SK-N-SH treated with all-trans-retinoic acid at 6 μM for 48 hours (cell line): ENCODE measurements around the gene NEAT1.
"Not testable (repeated sequence)": the region's sequence is repeated elsewhere in the genome, so short reads cannot be mapped to it uniquely, and the experiment has no call there.

Experiments used
- ARNTL ChIP-seq: fragments of 450-650 bp; formaldehyde crosslinking; IDR thresholded peaks from 2 replicates; pipeline ENCODE4 v1.5.0; 2020; ENCODE audit warnings: low read depth, mild to moderate bottlenecking, moderate library complexity, borderline replicate concordance
- ESRRG ChIP-seq: fragments of 250-450 bp; sonication (Bioruptor Pico); IDR thresholded peaks from 2 replicates; pipeline ENCODE4 v1.6.1; 2021; ENCODE audit warnings: mild to moderate bottlenecking
- OSR1 ChIP-seq: fragments of 250-450 bp; sonication (Bioruptor Pico); IDR thresholded peaks from 2 replicates; pipeline ENCODE4 v1.8.0; 2022; ENCODE audit warnings: moderate library complexity, mild to moderate bottlenecking, inconsistent platforms
- PPARA ChIP-seq: fragments of 250-450 bp; sonication (Bioruptor Pico); IDR thresholded peaks from 2 replicates; pipeline ENCODE4 v1.5.0; 2020; ENCODE audit warnings: mild to moderate bottlenecking, borderline replicate concordance
- SNAI2 ChIP-seq: fragments of 250-450 bp; sonication (Bioruptor Pico); IDR thresholded peaks from 2 replicates; pipeline ENCODE4 v1.5.0; 2020; ENCODE audit warnings: mild to moderate bottlenecking, moderate library complexity
- TCF4 ChIP-seq: fragments of 250-450 bp; sonication (Bioruptor Pico); IDR thresholded peaks from 2 replicates; pipeline ENCODE4 v1.8.0; 2021; ENCODE audit warnings: mild to moderate bottlenecking, moderate library complexity, borderline replicate concordance
- TOX ChIP-seq: fragments of 250-450 bp; sonication (Bioruptor Pico); IDR thresholded peaks from 2 replicates; pipeline ENCODE4 v1.8.0; 2021; ENCODE audit warnings: mild to moderate bottlenecking, moderate library complexity, borderline replicate concordance
- ZNF8 ChIP-seq: fragments of 450-650 bp; formaldehyde crosslinking; IDR thresholded peaks from 2 replicates; pipeline ENCODE4 v1.5.0; 2020; ENCODE audit warnings: mild to moderate bottlenecking, moderate library complexity
- TF ChIP-seq, protein P1 (sequence below): fragments of 250-450 bp; sonication (Bioruptor Pico); IDR thresholded peaks from 2 replicates; pipeline ENCODE4 v1.8.0; 2020; ENCODE audit warnings: mild to moderate bottlenecking, moderate library complexity, borderline replicate concordance
- TF ChIP-seq, protein P2 (sequence below): fragments of 250-450 bp; sonication (Bioruptor Pico); IDR thresholded peaks from 2 replicates; pipeline ENCODE4 v1.5.0; 2020; ENCODE audit warnings: mild to moderate bottlenecking, moderate library complexity
- TF ChIP-seq, protein P3 (sequence below): fragments of 250-450 bp; sonication (Bioruptor Pico); IDR thresholded peaks from 2 replicates; pipeline ENCODE4 v1.5.1; 2021; ENCODE audit warnings: mild to moderate bottlenecking, moderate library complexity
- TF ChIP-seq, protein P4 (sequence below): fragments of 250-450 bp; sonication (Bioruptor Pico); IDR thresholded peaks from 2 replicates; pipeline ENCODE4 v1.5.1; 2020; ENCODE audit warnings: low read depth, mild to moderate bottlenecking, moderate library complexity

DNA sequence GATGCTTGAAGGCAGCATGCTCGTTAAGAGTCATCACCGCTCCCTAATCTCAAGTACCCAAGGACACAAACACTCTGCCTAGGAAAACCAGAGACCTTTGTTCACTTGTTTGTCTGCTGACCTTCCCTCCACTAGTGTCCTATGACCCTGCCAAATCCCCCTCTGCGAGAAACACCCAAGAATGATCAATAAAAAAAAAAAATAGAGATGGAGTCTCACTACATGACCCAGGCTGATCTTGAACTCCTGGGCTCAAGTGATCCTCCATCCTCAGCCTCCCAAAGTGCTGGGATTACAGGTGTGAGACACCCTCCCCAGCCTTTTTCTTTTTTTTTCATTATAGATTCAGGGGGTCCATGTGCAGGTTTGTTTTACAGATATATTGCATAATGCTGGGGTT lies 29.7 kb downstream of the NEAT1 start:
- TF ChIP-seq ZNF8; TOX (CRISPR knock-in tag); ESRRG (CRISPR knock-in tag); TCF4 (CRISPR knock-in tag); OSR1; ARNTL (CRISPR knock-in tag); SNAI2 (CRISPR knock-in tag); PPARA (CRISPR knock-in tag): not testable (repeated sequence)
- TF ChIP-seq, protein P1, sequence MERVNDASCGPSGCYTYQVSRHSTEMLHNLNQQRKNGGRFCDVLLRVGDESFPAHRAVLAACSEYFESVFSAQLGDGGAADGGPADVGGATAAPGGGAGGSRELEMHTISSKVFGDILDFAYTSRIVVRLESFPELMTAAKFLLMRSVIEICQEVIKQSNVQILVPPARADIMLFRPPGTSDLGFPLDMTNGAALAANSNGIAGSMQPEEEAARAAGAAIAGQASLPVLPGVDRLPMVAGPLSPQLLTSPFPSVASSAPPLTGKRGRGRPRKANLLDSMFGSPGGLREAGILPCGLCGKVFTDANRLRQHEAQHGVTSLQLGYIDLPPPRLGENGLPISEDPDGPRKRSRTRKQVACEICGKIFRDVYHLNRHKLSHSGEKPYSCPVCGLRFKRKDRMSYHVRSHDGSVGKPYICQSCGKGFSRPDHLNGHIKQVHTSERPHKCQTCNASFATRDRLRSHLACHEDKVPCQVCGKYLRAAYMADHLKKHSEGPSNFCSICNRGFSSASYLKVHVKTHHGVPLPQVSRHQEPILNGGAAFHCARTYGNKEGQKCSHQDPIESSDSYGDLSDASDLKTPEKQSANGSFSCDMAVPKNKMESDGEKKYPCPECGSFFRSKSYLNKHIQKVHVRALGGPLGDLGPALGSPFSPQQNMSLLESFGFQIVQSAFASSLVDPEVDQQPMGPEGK (CRISPR knock-in tag), result not testable (repeated sequence)
- TF ChIP-seq, protein P2, sequence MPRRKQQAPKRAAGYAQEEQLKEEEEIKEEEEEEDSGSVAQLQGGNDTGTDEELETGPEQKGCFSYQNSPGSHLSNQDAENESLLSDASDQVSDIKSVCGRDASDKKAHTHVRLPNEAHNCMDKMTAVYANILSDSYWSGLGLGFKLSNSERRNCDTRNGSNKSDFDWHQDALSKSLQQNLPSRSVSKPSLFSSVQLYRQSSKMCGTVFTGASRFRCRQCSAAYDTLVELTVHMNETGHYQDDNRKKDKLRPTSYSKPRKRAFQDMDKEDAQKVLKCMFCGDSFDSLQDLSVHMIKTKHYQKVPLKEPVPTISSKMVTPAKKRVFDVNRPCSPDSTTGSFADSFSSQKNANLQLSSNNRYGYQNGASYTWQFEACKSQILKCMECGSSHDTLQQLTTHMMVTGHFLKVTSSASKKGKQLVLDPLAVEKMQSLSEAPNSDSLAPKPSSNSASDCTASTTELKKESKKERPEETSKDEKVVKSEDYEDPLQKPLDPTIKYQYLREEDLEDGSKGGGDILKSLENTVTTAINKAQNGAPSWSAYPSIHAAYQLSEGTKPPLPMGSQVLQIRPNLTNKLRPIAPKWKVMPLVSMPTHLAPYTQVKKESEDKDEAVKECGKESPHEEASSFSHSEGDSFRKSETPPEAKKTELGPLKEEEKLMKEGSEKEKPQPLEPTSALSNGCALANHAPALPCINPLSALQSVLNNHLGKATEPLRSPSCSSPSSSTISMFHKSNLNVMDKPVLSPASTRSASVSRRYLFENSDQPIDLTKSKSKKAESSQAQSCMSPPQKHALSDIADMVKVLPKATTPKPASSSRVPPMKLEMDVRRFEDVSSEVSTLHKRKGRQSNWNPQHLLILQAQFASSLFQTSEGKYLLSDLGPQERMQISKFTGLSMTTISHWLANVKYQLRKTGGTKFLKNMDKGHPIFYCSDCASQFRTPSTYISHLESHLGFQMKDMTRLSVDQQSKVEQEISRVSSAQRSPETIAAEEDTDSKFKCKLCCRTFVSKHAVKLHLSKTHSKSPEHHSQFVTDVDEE (CRISPR knock-in tag), result not testable (repeated sequence)
- TF ChIP-seq, protein P3, sequence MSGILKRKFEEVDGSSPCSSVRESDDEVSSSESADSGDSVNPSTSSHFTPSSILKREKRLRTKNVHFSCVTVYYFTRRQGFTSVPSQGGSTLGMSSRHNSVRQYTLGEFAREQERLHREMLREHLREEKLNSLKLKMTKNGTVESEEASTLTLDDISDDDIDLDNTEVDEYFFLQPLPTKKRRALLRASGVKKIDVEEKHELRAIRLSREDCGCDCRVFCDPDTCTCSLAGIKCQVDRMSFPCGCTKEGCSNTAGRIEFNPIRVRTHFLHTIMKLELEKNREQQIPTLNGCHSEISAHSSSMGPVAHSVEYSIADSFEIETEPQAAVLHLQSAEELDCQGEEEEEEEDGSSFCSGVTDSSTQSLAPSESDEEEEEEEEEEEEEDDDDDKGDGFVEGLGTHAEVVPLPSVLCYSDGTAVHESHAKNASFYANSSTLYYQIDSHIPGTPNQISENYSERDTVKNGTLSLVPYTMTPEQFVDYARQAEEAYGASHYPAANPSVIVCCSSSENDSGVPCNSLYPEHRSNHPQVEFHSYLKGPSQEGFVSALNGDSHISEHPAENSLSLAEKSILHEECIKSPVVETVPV (CRISPR knock-in tag), result not testable (repeated sequence)
- TF ChIP-seq, protein P4, sequence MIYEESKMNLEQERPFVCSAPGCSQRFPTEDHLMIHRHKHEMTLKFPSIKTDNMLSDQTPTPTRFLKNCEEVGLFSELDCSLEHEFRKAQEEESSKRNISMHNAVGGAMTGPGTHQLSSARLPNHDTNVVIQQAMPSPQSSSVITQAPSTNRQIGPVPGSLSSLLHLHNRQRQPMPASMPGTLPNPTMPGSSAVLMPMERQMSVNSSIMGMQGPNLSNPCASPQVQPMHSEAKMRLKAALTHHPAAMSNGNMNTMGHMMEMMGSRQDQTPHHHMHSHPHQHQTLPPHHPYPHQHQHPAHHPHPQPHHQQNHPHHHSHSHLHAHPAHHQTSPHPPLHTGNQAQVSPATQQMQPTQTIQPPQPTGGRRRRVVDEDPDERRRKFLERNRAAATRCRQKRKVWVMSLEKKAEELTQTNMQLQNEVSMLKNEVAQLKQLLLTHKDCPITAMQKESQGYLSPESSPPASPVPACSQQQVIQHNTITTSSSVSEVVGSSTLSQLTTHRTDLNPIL (CRISPR knock-in tag), result not testable (repeated sequence)
